HG02798 (cell line): ENCODE data around the gene LIN9.

Experiments used
- ATAC-seq: cut with Tn5 transposase; IDR thresholded peaks from one replicate; pipeline ENCODE4 v1.9.1; 2021; ENCODE audit warnings: mild to moderate bottlenecking; ENCODE audit not compliant: unreplicated experiment, poor library complexity

LIN9 gene

GRCh38 chr1:226324479-226324878 lies 15.5 kb upstream of the LIN9 start:
- ATAC-seq: no peak

DNA sequence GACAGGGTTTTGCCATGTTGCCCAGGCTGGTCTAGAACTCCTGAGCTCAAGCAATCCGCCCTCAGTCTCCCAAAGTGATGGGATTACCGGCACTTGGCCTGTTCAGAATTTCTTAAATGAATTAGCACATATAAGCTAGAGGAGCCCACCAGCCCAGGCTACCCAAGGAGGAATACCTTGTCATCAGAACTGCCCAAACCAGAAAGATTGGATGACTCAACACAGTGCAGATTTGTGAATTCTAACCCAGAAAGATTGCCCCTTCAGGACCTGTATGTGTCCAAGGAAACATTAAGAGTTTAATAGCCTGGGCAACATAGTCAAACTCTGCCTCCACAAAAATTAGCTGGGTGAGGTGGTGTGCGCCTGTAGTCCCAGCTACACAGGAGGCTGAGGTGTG lies 14.0 kb upstream of the LIN9 start:
- no peak for ATAC-seq

DNA sequence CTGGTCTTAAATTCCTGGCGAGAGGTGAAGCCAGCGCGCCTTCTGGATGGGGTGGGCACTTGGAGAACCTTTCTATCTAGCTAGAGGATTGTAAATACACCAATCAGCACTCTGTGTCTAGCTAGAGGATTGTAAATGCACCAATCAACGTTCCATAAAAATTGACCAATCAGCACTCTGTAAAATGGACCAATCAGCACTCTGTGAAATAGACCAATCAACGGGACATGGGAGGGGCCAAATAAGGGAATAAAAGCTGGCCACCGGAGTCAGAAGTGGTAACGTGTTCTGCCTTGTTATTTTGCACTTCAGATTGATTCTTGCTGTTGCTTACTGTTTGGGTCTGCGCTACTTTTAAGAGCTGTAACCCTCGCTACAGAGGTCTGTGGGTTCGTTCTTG lies 12.0 kb upstream of the LIN9 start:
- ATAC-seq: no peak

- no peak for ATAC-seq
Measured at GRCh38 chr1:226318471-226318870, 9.5 kb upstream of the LIN9 start.

GRCh38 chr1:226314055-226314454 lies 5.1 kb upstream of the LIN9 start:
- no peak for ATAC-seq

GRCh38 chr1:226312065-226312464 lies 3.1 kb upstream of the LIN9 start:
- no peak for ATAC-seq

DNA sequence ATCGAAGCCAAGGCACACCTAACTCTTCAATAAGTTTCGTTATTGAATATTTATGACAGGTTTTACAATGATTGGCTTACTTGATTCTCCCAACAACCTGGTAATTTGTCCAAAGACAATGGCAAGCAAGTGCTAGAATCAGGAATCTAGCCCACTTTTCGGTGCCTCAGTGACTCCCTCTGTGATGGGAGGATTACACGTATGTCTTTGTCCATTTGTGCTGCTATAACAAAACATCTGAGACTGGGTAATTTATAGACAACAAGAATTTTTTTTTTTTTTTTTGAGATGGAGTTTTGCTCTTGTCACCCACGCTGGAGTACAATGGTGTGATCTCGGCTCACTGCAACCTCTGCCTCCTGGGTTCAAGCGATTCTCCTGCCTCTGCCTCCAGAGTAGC lies 2.4 kb upstream of the LIN9 start:
- ATAC-seq: no peak

DNA sequence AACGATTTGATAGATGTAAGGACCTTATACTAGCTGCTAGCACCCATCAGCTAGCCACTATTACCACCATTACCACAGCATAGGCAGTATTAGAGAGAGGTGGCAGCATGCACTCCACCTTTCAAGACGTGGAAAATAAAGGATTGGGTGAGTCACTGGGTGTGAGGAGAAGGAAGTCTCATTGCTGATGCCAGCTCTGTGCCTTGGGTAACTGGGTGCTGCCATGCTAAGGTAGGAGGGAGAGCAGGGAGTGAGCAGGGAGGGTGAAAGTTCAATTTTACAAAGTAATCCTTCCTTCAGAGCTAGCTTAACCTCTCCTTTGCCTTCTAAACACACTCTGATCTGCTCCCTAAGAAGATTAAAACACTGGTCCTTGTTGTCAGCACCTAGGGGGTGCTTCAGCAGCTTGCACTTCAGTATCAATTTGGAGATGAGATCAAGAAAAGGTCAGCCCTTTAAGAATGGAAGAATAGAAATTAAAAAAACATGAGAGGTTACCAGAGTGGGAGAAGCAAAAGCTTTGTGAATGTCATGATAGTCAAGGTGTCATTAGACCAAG lies 1.8 kb upstream of the LIN9 start:
- ATAC-seq: no peak

DNA sequence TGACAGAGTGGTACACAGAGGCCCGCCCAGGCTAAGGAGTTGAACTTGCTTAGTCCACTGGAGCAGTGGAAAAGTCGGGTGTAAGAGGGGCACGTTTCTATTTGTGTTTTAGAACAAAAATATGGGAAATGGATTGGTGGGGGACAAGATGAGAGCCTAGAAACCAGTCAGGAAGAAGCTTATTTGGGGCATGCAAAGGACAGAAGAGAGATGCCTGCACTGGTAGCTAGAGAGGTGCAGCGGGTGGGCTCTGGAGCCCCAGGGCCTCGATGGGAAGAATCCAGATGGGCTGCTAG lies 1.2 kb upstream of the LIN9 start:
- no peak for ATAC-seq

DNA sequence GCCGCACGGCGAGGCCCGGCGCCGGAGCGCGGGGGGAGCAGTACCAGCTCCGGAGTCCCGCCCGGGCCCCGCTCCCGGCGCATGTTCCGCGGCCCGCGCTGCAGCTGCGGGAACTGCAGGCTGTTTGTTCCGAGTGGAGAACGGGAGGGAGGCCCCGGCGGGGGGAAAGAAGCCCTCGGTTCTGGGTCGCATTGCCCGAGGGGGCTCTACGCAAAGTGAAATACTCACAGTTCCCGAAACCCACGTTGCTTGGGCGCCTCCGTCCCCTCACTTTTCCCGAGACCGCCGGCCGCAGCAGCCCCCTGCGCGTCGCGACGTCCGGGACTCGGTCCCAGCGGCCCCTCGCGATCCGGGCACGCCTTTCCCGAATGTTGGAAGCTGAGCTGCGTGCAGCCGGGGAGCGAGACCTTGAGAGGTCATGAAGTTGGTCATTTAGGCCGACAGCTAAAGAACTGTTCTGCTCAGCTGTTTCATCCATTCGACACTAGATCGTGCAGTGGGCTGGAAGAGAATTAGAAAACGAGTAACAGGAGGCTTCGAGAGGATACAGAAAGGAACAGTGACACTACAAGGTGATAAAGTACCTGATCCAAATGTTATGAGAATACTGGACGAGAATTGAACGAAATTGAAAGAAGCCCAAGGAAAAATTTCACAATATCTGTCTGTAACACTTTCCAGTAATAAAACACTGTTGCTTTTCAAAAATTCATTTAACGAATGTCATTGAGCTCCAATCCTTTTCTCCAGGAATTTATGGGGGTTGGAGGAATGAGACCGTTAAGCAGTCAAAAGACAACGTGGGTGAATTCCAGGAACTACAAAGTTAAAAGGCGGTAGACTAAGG lies 657 bp upstream of the LIN9 start:
- peak; percentile 6 for ATAC-seq

DNA sequence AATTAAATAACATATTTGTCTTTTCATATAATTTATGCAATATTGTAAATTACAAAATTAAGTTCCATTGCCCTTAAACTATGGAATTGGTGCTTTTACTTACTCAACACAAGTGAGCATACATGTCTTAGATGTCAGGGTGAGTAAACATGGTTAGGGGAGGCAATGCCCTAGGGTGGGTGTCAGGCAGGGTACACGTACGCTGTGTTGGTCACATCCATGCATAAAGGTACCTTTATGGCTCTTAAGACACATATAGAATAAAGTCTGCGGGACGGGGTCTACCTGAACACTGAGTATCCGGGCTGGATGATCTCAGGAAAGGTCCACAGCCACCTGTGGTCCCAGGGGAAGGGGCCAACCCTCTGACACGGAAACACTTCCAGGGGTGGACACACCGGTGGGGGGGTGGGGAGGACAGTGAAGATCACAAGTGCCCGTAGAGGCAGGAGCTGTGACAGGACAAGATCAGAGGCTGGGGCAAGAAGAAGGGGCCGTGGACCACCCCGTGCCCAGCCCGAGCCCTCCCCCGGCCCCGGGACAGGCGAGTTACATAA lies 720 bp downstream of the LIN9 start:
- peak; percentile 10 for ATAC-seq

- ATAC-seq: no peak
Measured at GRCh38 chr1:226306425-226306824, 2.5 kb downstream of the LIN9 start.

DNA sequence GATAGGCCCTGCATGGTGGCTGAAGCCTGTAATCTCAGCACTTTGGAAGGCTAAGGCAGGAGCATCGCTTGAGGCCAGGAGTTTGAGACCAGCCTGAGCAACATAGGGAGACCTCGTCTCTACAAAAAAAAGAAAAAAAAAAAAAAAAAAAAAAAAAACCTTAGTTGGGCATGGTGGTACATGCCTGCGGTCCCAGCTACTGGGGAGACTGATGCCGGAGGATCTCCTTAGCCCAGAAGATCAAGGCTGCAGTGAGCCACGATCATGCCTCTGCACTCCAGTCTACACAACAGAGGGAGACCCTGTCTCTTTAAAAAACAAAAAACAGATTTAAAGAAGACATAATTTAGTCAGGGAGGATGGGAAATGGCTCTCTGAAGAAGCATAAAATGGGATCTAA lies 3.8 kb downstream of the LIN9 start:
- no peak for ATAC-seq

- ATAC-seq: no peak
Measured at GRCh38 chr1:226304291-226304955, 4.5 kb downstream of the LIN9 start.

DNA sequence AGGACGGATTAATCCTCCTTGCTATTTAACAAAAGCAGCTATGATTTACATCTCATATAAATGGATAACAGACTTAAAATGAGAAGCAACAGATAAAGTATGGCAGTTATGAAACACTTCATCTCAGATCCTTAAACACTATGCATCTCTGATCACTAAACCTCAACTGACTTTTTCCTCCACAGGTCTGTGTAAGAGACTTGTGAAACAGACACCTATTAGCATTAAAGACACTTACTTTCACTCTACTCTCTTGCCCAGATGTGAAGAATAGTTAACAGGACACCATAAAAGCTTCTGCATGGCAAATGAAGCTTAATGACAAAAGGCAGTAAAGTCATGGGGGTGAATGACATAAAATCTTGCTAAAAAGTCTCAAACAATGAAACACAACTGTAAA lies 6.2 kb downstream of the LIN9 start:
- ATAC-seq: no peak

DNA sequence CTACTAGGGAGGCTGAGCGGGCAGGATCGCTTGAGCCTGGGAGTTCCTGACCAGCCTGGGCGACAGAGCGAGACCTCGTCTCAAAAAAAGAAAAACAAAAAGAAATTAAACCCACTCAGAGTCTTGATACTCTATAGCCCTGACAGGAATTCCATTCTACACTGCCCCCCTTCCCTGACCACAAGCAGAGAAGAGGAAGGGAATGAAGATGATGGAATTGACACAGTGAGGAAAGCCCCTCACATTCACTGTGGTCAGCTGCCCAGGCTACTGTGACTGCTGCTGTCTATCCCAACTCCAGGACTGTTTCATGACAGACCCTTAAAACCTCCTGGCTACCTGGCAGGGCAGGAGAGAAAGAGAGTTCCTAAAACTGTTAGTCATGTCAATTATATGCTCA lies 12.1 kb downstream of the LIN9 start:
- no peak for ATAC-seq

DNA sequence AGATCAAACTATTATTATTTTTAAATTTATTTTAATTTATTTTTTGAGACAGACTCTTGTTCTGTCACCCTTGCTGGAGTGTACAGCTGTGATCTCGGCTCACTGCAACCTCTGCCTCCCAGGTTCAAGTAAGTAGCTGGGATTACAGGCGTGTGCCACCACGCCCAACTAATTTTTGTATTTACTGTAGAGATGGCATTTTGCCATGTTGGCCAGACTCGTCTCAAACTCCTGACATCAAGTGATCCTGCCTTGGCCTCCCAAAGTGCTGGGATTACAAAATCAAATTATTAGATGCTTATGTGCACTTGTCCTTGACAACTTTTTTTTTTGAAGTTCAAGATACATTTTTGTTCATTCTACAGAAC lies 15.4 kb downstream of the LIN9 start:
- no peak for ATAC-seq

GRCh38 chr1:226292874-226293552 lies 16.0 kb downstream of the LIN9 start:
- ATAC-seq: no peak

- no peak for ATAC-seq
Measured at GRCh38 chr1:226287587-226287986, 21.4 kb downstream of the LIN9 start.

DNA sequence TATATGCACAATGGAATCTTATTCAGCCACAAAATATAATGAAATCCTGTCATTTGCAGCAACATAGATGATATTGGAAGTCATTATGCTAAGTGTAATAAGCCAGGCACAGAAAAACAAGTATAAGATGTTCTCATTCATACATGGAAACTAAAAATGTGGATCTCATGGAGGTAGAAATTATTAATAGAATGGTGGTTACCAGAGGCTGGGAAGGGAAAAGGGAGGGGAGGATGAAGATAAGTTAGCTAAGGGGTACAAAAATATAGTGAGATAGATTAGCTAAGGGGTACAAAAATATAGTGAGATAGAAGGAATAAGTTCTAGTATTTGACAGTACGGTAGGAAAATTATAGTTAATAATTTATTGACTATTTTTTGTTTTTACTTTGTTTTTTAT lies 27.9 kb downstream of the LIN9 start:
- ATAC-seq: no peak

GRCh38 chr1:226279498-226279897 lies 29.5 kb downstream of the LIN9 start:
- no peak for ATAC-seq
